Parathyroid adenoma (tissue), 2 donors: ENCODE data around the gene TERT.

Experiments
- H2AFZ ChIP-seq: fragments of 300-600 bp; sonication (generic); one replicate; pipeline ENCODE4 v1.7.0; 2017; ENCODE audit warnings: antibody characterized with exemption, mild to moderate bottlenecking
- H3K27ac ChIP-seq: fragments of 300-600 bp; sonication (generic); one replicate; pipeline ENCODE4 v1.7.0; 2017
- H3K27me3 ChIP-seq: fragments of 300-600 bp; sonication (generic); one replicate; pipeline ENCODE4 v1.7.0; 2017; ENCODE audit warnings: low read length; ENCODE audit not compliant: control insufficient read depth, insufficient read depth
- H3K36me3 ChIP-seq: fragments of 300-600 bp; sonication (generic); one replicate; pipeline ENCODE4 v1.7.0; 2017; ENCODE audit warnings: low read length; ENCODE audit not compliant: control insufficient read depth, insufficient read depth
- H3K4me1 ChIP-seq: fragments of 300-600 bp; sonication (generic); one replicate; pipeline ENCODE4 v1.7.0; 2017; ENCODE audit warnings: control low read depth
- H3K4me2 ChIP-seq: fragments of 300-600 bp; sonication (generic); one replicate; pipeline ENCODE4 v1.7.0; 2017; ENCODE audit warnings: low read length
- H3K4me3 ChIP-seq: fragments of 300-600 bp; sonication (generic); one replicate; pipeline ENCODE4 v1.7.0; 2017; ENCODE audit warnings: low read depth, low read length
- H3K79me2 ChIP-seq: fragments of 300-600 bp; sonication (generic); one replicate; pipeline ENCODE4 v1.7.0; 2017; ENCODE audit warnings: control low read depth
- H3K9ac ChIP-seq: fragments of 300-600 bp; sonication (generic); one replicate; pipeline ENCODE4 v1.7.0; 2017; ENCODE audit warnings: mild to moderate bottlenecking
- H3K9me3 ChIP-seq: fragments of 300-600 bp; sonication (generic); one replicate; pipeline ENCODE4 v1.7.0; 2017; ENCODE audit warnings: low read length; ENCODE audit not compliant: control insufficient read depth
- TF ChIP-seq, protein P1 (sequence below): fragments of 300-600 bp; sonication (generic); IDR thresholded peaks from one replicate; pipeline ENCODE4 v1.7.0; 2017; ENCODE audit warnings: antibody characterized with exemption, mild to moderate bottlenecking
- donor health status: primary hyperparathyroidism.

The TERT gene

DNA sequence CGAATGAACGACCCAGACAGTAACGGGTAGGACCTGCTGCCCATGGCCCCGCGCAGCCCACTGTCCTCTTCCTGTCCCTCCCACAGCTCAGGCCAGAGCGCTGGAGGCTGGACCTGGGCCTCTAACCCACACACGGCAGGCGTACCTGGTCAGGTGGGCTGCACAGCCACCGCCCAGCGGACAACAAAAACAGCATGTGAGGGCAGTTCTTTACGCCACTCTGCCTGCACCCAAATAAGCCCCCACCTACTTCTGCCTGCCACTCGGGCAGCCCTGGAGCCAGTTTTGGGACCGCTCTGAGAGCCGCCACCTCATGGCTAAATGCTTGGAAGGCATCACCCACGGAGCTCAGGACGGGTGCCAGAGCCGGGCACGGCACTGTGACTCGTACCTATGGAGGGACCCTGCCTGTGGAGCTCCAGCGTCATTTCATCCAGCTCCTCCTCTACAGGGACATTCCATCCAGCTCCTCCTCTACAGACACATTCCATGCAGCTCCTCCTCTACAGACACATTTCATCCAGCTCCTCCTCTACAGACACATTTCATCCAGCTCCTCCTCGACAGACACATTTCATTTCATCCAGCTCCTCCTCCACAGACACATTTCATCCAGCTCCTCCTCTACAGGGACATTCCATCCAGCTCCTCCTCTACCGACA lies 31.1 kb upstream of the TERT start:
- no peaks in the 10 kb centered on the region for H3K36me3 ChIP-seq
- H3K27ac ChIP-seq: no peak overlapping the region
- no peaks in the 10 kb centered on the region for H3K27me3 ChIP-seq
- H3K9me3 ChIP-seq: no peaks in the 10 kb centered on the region
- no peak overlapping the region for H3K9ac ChIP-seq
- H3K4me2 ChIP-seq: no peak overlapping the region
- H2AFZ ChIP-seq: no peak overlapping the region
- no peaks in the 10 kb centered on the region for H3K79me2 ChIP-seq
- H3K4me3 ChIP-seq: no peak overlapping the region
- TF ChIP-seq, protein P1, sequence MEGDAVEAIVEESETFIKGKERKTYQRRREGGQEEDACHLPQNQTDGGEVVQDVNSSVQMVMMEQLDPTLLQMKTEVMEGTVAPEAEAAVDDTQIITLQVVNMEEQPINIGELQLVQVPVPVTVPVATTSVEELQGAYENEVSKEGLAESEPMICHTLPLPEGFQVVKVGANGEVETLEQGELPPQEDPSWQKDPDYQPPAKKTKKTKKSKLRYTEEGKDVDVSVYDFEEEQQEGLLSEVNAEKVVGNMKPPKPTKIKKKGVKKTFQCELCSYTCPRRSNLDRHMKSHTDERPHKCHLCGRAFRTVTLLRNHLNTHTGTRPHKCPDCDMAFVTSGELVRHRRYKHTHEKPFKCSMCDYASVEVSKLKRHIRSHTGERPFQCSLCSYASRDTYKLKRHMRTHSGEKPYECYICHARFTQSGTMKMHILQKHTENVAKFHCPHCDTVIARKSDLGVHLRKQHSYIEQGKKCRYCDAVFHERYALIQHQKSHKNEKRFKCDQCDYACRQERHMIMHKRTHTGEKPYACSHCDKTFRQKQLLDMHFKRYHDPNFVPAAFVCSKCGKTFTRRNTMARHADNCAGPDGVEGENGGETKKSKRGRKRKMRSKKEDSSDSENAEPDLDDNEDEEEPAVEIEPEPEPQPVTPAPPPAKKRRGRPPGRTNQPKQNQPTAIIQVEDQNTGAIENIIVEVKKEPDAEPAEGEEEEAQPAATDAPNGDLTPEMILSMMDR: no peak
- no peaks in the 10 kb centered on the region for H3K4me1 ChIP-seq

DNA sequence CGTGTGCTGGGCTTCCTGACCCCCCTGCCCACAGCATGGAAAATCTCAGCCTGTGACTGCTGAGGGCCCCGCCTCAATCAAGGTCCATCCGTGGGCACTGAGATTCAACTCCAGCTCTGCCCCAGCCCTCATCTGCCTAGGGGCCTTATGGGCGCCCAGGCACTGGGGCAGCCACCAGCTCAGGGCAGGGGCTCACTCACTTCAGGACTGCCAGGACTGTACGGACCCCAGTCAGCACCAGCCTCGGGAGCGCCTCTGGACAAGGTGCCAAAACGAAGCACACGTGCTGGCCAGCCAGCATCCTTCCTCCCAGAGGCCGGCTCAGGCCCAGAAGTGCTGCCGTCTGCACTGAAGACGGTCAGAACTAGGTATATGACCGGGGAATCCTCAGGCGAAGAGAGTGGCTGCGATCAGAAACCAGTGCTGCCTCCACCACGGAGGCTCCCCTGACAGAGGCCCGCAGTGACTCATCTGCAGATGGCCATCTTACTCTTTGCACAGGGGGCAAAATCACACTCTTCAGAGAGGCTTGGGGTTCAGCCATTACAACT lies 30.4 kb upstream of the TERT start:
- Histone ChIP-seq H3K4me3 (no peak overlapping the region), H3K9ac (no peak overlapping the region), H3K27me3 (no peaks in the 10 kb centered on the region), H3K79me2 (no peaks in the 10 kb centered on the region), H3K27ac (no peak overlapping the region), H2AFZ (no peak overlapping the region), H3K36me3 (no peaks in the 10 kb centered on the region), H3K4me1 (no peaks in the 10 kb centered on the region), H3K9me3 (no peaks in the 10 kb centered on the region), H3K4me2 (no peak overlapping the region)
- TF ChIP-seq, protein P1: no peak

DNA sequence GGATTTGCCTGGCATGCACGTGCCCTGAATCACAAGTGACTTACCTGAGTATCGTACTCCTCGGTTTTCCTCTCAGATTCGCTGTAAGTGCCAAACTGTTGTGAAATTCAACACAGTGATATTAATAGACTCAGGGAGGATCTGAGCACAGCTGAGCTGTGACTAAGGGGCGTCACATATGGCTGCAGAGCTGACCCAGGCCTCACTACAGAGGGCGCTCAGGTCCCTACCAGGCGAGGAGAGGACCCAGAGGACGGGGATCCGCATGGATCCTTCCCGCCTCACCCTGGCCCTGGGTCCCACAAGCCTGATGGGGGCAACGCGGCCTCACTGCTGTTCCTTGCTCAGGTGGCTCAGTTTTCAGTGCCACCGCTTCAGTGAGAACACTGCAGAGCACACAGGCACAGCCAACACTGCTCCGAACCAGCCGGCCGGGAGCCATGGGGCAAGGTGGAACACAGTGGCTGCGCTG lies 29.9 kb upstream of the TERT start:
- no peaks in the 10 kb centered on the region for H3K4me1 ChIP-seq
- no peak overlapping the region for H3K27ac ChIP-seq
- no peaks in the 10 kb centered on the region for H3K9me3 ChIP-seq
- H3K9ac ChIP-seq: no peak overlapping the region
- no peaks in the 10 kb centered on the region for H3K79me2 ChIP-seq
- TF ChIP-seq, protein P1: no peak
- no peaks in the 10 kb centered on the region for H3K36me3 ChIP-seq
- H3K4me3 ChIP-seq: no peak overlapping the region
- no peak overlapping the region for H3K4me2 ChIP-seq
- no peak overlapping the region for H2AFZ ChIP-seq
- no peaks in the 10 kb centered on the region for H3K27me3 ChIP-seq

DNA sequence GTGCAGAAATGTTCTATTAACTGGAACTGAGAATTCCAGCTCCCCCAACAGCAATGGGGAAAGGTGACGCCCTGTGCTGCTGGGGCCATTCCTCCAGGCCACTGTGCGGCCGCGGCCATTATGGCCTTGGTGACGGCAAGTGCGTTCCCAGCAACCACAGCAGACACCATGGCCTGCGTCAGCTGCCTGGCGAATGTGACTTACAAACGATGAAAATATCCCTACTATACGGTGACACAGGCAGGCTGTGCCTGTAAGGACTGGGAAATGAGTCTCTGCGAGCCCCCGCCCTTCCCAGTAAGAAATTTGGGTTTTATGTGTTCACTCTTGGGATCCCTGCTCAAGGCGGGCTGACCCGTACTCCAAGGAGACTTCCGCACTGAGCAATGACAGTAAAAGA lies 29.4 kb upstream of the TERT start:
- H3K79me2 ChIP-seq: no peaks in the 10 kb centered on the region
- no peaks in the 10 kb centered on the region for H3K27me3 ChIP-seq
- no peaks in the 10 kb centered on the region for H3K4me1 ChIP-seq
- H3K36me3 ChIP-seq: no peaks in the 10 kb centered on the region
- H3K27ac ChIP-seq: no peak overlapping the region
- no peak overlapping the region for H2AFZ ChIP-seq
- no peak overlapping the region for H3K4me3 ChIP-seq
- TF ChIP-seq, protein P1: no peak
- H3K4me2 ChIP-seq: no peak overlapping the region
- no peaks in the 10 kb centered on the region for H3K9me3 ChIP-seq
- H3K9ac ChIP-seq: no peak overlapping the region

DNA sequence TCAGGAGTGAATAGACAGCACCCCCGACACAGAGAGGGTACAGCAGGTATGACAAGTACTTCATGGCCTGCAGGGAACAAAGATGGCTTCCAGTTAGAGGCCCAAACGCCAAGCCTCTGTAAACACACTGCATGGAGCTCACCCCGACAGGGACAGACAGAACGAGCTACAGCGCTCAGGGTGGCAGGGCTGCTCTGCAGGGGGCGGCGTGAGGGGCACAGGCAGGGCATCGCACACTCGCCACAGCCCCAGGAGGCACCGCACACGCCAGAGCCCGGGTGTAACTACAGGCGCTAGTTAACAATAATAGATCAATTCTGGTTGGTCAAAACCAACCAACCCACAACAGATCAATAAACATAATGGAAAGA lies 28.9 kb upstream of the TERT start:
- H3K36me3 ChIP-seq: no peaks in the 10 kb centered on the region
- H3K9ac ChIP-seq: no peak overlapping the region
- no peak overlapping the region for H3K4me3 ChIP-seq
- H3K27ac ChIP-seq: no peak overlapping the region
- H3K4me2 ChIP-seq: no peak overlapping the region
- no peaks in the 10 kb centered on the region for H3K27me3 ChIP-seq
- no peaks in the 10 kb centered on the region for H3K4me1 ChIP-seq
- H3K79me2 ChIP-seq: no peaks in the 10 kb centered on the region
- TF ChIP-seq, protein P1: no peak
- H3K9me3 ChIP-seq: no peaks in the 10 kb centered on the region
- H2AFZ ChIP-seq: no peak overlapping the region
